ENCODE results near the gene GP1BB. TPM values are rescaled to one million over a fixed set of nuclear protein-coding genes. Genes with fewer than 3 reads are reported as not detected.
A peak's percentile ranks its signal among the peaks of the same experiment; 100 is the strongest.

Gene GP1BB
- total and polyA plus RNA-seq, 2 of the 13 experiments (the other 11 are each of a cell fraction or from before 2014, with no cell fraction given), result not detected

- ChIA-PET POLR2A (interaction anchor here (0.7 to 1.7 kb wide), 5 partner anchors 123 to 212 kb away, joined by 3 to 8 read pairs (median 3); partner anchors contain the start of genes COMT, GNB1L, RTL10 and TXNRD2), CTCF (ENCODE audit: low intra/inter-chr PET ratio, low total read pairs) (interaction anchor here (1.6 to 2.7 kb wide), 3 partner anchors 26 to 179 kb away, joined by 4 to 39 read pairs (median 12); no protein-coding TSS in a partner anchor)
- peak; percentile 78 for DNase-seq (ENCODE audit: low spot score)
- WGBS (ENCODE audit: low lambda C conversion rate), result 0% methylated on average over 3 of the region's 48 CpGs
- Histone ChIP-seq H3K36me3 (replicated peaks in 1 of 2; ENCODE audit: control insufficient read depth in 1 of 2, insufficient read depth in 2 of 2, low read length in 2 of 2) (no peaks in the 10 kb centered on the region), H3K9me3 (ENCODE audit: low read length) (no peaks in the 10 kb centered on the region), H4K20me1 (ENCODE audit: insufficient read depth, low read length) (no peaks in the 10 kb centered on the region), H3K27ac (ENCODE audit: extremely low read length, insufficient read depth, low read length) (no peak overlapping the region), H3K4me3 (replicated peaks in 1 of 3; ENCODE audit: insufficient read depth in 1 of 3, low read depth in 2 of 3, low read length in 3 of 3) (peak overlapping the region; percentile 9 to 61 (median 48); a peak in 5 of 6 replicates), H3K4me2 (ENCODE audit: low read depth, low read length) (peak overlapping the region; percentile 91), H3K79me2 (ENCODE audit: insufficient read depth, low read length) (no peaks in the 10 kb centered on the region), H3K27me3 (ENCODE audit: control insufficient read depth in 1 of 2, insufficient read depth in 2 of 2, low read length in 2 of 2) (peaks cover 7 to 70% of the 10 kb centered on the region in 2 experiments; a peak in 4 of 5 replicates), H2AFZ (ENCODE audit: low read length) (no peak overlapping the region), H3K9ac (ENCODE audit: insufficient read depth, low read depth, low read length) (peak overlapping the region; percentile 51; the same call in 1 of the 2 replicates), H3K4me1 (ENCODE audit: insufficient read depth, low read length) (peaks cover 29% of the 10 kb centered on the region)
- BruUV-seq (replicated peaks), result no TSS peak
- ATAC-seq, result peak; percentile 87
- intact Hi-C loops (cut with micrococcal nuclease; ENCODE audit: unreplicated experiment), result loop anchor here (1.0 to 5.0 kb wide), 3 partner anchors 51 to 179 kb away; no protein-coding TSS in a partner anchor
- in situ Hi-C loops (cut with HindIII; ENCODE audit: extremely low pct_ligation_motif_present, low pct_unique_long_range_greater_than_20kb), result loop anchor here (5.0 kb wide), 1 partner anchor 171 kb away; no protein-coding TSS in a partner anchor
- FAIRE-seq, result peak; percentile 59
- TF ChIP-seq, protein P1, sequence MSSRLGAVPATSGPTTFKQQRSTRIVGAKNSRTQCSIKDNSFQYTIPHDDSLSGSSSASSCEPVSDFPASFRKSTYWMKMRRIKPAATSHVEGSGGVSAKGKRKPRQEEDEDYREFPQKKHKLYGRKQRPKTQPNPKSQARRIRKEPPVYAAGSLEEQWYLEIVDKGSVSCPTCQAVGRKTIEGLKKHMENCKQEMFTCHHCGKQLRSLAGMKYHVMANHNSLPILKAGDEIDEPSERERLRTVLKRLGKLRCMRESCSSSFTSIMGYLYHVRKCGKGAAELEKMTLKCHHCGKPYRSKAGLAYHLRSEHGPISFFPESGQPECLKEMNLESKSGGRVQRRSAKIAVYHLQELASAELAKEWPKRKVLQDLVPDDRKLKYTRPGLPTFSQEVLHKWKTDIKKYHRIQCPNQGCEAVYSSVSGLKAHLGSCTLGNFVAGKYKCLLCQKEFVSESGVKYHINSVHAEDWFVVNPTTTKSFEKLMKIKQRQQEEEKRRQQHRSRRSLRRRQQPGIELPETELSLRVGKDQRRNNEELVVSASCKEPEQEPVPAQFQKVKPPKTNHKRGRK (CRISPR knock-in tag; IDR thresholded peaks at IDR 0.05), result no peak
- TF ChIP-seq KLF16 (CRISPR knock-in tag; IDR thresholded peaks at IDR 0.05), result peak in 1 of 2 experiments; percentile 70; a peak in 1 of 4 replicates
- TF ChIP-seq AGO1 (IDR thresholded peaks at IDR 0.05; ENCODE audit: low read depth, low read length, poor library complexity, severe bottlenecking), result peak; percentile 50
- TF ChIP-seq ZNF160 (CRISPR knock-in tag; IDR thresholded peaks at IDR 0.05), result no peak
- peak; percentile 32 for TF ChIP-seq YY1 (IDR thresholded peaks at IDR 0.05; ENCODE audit: insufficient read depth, insufficient replicate concordance, low read depth, low read length)
- no peak for TF ChIP-seq RFX1 (IDR thresholded peaks at IDR 0.05)
- peak; percentile 98 for TF ChIP-seq STAG1 (CRISPR knock-in tag; IDR thresholded peaks at IDR 0.05)
- TF ChIP-seq, protein P2, sequence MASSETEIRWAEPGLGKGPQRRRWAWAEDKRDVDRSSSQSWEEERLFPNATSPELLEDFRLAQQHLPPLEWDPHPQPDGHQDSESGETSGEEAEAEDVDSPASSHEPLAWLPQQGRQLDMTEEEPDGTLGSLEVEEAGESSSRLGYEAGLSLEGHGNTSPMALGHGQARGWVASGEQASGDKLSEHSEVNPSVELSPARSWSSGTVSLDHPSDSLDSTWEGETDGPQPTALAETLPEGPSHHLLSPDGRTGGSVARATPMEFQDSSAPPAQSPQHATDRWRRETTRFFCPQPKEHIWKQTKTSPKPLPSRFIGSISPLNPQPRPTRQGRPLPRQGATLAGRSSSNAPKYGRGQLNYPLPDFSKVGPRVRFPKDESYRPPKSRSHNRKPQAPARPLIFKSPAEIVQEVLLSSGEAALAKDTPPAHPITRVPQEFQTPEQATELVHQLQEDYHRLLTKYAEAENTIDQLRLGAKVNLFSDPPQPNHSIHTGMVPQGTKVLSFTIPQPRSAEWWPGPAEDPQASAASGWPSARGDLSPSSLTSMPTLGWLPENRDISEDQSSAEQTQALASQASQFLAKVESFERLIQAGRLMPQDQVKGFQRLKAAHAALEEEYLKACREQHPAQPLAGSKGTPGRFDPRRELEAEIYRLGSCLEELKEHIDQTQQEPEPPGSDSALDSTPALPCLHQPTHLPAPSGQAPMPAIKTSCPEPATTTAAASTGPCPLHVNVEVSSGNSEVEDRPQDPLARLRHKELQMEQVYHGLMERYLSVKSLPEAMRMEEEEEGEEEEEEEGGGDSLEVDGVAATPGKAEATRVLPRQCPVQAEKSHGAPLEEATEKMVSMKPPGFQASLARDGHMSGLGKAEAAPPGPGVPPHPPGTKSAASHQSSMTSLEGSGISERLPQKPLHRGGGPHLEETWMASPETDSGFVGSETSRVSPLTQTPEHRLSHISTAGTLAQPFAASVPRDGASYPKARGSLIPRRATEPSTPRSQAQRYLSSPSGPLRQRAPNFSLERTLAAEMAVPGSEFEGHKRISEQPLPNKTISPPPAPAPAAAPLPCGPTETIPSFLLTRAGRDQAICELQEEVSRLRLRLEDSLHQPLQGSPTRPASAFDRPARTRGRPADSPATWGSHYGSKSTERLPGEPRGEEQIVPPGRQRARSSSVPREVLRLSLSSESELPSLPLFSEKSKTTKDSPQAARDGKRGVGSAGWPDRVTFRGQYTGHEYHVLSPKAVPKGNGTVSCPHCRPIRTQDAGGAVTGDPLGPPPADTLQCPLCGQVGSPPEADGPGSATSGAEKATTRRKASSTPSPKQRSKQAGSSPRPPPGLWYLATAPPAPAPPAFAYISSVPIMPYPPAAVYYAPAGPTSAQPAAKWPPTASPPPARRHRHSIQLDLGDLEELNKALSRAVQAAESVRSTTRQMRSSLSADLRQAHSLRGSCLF (CRISPR knock-in tag; IDR thresholded peaks at IDR 0.05; ENCODE audit: borderline replicate concordance), result no peak
- peak; percentile 74; the same call in 1 of the 2 replicates for TF ChIP-seq ZNF605 (CRISPR knock-in tag; IDR thresholded peaks at IDR 0.05)
- TF ChIP-seq LCORL (IDR thresholded peaks at IDR 0.05), result no peak
- TF ChIP-seq LCORL (CRISPR knock-in tag; IDR thresholded peaks at IDR 0.05), result peak; percentile 98
- no peak for TF ChIP-seq RBAK (CRISPR knock-in tag; IDR thresholded peaks at IDR 0.05)
- peak; percentile 84 for TF ChIP-seq ZNF891 (CRISPR knock-in tag; IDR thresholded peaks at IDR 0.05)
- TF ChIP-seq ZNF282 (IDR thresholded peaks at IDR 0.05; ENCODE audit: partially characterized antibody), result no peak
- TF ChIP-seq, protein P3, sequence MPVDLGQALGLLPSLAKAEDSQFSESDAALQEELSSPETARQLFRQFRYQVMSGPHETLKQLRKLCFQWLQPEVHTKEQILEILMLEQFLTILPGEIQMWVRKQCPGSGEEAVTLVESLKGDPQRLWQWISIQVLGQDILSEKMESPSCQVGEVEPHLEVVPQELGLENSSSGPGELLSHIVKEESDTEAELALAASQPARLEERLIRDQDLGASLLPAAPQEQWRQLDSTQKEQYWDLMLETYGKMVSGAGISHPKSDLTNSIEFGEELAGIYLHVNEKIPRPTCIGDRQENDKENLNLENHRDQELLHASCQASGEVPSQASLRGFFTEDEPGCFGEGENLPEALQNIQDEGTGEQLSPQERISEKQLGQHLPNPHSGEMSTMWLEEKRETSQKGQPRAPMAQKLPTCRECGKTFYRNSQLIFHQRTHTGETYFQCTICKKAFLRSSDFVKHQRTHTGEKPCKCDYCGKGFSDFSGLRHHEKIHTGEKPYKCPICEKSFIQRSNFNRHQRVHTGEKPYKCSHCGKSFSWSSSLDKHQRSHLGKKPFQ (CRISPR knock-in tag; IDR thresholded peaks at IDR 0.05; ENCODE audit: insufficient replicate concordance), result peak; percentile 65
- peak; percentile 93 for TF ChIP-seq PHF21A (CRISPR knock-in tag; IDR thresholded peaks at IDR 0.05)
These were observed 7.5 kb downstream of the GP1BB start for GRCh38 chr22:19730655-19731360.

All from HepG2 (cell line).